H9 (cell line): ENCODE measurements around the gene SLC35B1. TPM values are rescaled to one million over a fixed set of nuclear protein-coding genes. Genes with fewer than 3 reads are reported as not detected.

Experiments used
- DNase-seq: peaks from one replicate; pipeline ENCODE4 v3.0.0-alpha.2; 2017
- H2AFZ ChIP-seq: one replicate; pipeline ENCODE4 v1.6.1; 2013; ENCODE audit warnings: mild to moderate bottlenecking, low read length, control low read depth, moderate library complexity
- H2AK5ac ChIP-seq: 2 replicates; pipeline ENCODE4 v1.6.1; 2013; ENCODE audit warnings: low read length, control low read depth, mixed read lengths; ENCODE audit not compliant: insufficient read length
- H2BK120ac ChIP-seq: one replicate; pipeline ENCODE4 v1.6.1; 2013; ENCODE audit warnings: low read depth, mild to moderate bottlenecking, low read length, control low read depth, inconsistent platforms; ENCODE audit not compliant: poor library complexity, severe bottlenecking
- H2BK12ac ChIP-seq: 2 replicates; pipeline ENCODE4 v1.6.1; 2013; ENCODE audit warnings: low read length, control low read depth, mixed read lengths, low read depth; ENCODE audit not compliant: insufficient read length
- H2BK15ac ChIP-seq: 2 replicates; pipeline ENCODE4 v1.6.1; 2013; ENCODE audit warnings: low read depth, low read length, control low read depth
- H2BK20ac ChIP-seq: one replicate; pipeline ENCODE4 v1.6.1; 2013; ENCODE audit warnings: low read depth, mild to moderate bottlenecking, low read length, control low read depth, inconsistent platforms; ENCODE audit not compliant: poor library complexity, severe bottlenecking
- H2BK5ac ChIP-seq: 2 replicates; pipeline ENCODE4 v1.6.1; 2013; ENCODE audit warnings: low read length, control low read depth, mixed read lengths; ENCODE audit not compliant: insufficient read length
- H3K14ac ChIP-seq: 2 replicates; pipeline ENCODE4 v1.6.1; 2013; ENCODE audit warnings: low read length, control low read depth; ENCODE audit not compliant: insufficient read depth
- H3K18ac ChIP-seq: 2 replicates; pipeline ENCODE4 v1.6.1; 2013; ENCODE audit warnings: low read depth, mild to moderate bottlenecking, mixed read lengths, low read length, control low read depth; ENCODE audit not compliant: insufficient read length
- H3K23ac ChIP-seq: 2 replicates; pipeline ENCODE4 v1.6.1; 2013; ENCODE audit warnings: low read length, control low read depth, mixed read lengths, low read depth; ENCODE audit not compliant: insufficient read length
- H3K23me2 ChIP-seq: 2 replicates; pipeline ENCODE4 v1.6.1; 2013; ENCODE audit warnings: low read depth, mild to moderate bottlenecking, mixed read lengths, low read length, control low read depth; ENCODE audit not compliant: insufficient read length, poor library complexity, severe bottlenecking
- H3K27ac ChIP-seq: 2 replicates; pipeline ENCODE4 v1.5.1; 2013; ENCODE audit warnings: low read length, control low read depth, mixed read lengths, low read depth; ENCODE audit not compliant: insufficient read length
- H3K27me3 ChIP-seq: 2 replicates; pipeline ENCODE4 v1.6.1; 2013; ENCODE audit warnings: low read length, control low read depth, inconsistent platforms; ENCODE audit not compliant: insufficient read depth
- H3K4ac ChIP-seq: 2 replicates; pipeline ENCODE4 v1.6.1; 2013; ENCODE audit warnings: low read depth, mild to moderate bottlenecking, control low read depth, inconsistent platforms, low read length, moderate library complexity
- H3K4me1 ChIP-seq: 2 replicates; pipeline ENCODE4 v1.6.1; 2013; ENCODE audit warnings: low read length, control low read depth, inconsistent platforms; ENCODE audit not compliant: insufficient read depth
- H3K4me2 ChIP-seq: 2 replicates; pipeline ENCODE4 v1.6.1; 2013; ENCODE audit warnings: low read length, control low read depth, mixed read lengths; ENCODE audit not compliant: insufficient read length, insufficient read depth
- H3K56ac ChIP-seq: 2 replicates; pipeline ENCODE4 v1.6.1; 2013; ENCODE audit warnings: low read depth, mild to moderate bottlenecking, mixed read lengths, low read length, control low read depth; ENCODE audit not compliant: insufficient read length
- H3K79me1 ChIP-seq: 2 replicates; pipeline ENCODE4 v1.6.1; 2013; ENCODE audit warnings: low read depth, mild to moderate bottlenecking, moderate library complexity, low read length, control low read depth, inconsistent platforms; ENCODE audit not compliant: insufficient read depth, poor library complexity, severe bottlenecking
- H3K79me2 ChIP-seq: 2 replicates; pipeline ENCODE4 v1.6.1; 2013; ENCODE audit warnings: low read length, control low read depth, inconsistent platforms; ENCODE audit not compliant: insufficient read depth
- H3K9ac ChIP-seq: 2 replicates; pipeline ENCODE4 v1.6.1; 2013; ENCODE audit warnings: low read length, control low read depth, mixed read lengths; ENCODE audit not compliant: insufficient read length; ENCODE audit errors: extremely low read depth
- H3K9me3 ChIP-seq: one replicate; pipeline ENCODE4 v1.6.1; 2013; ENCODE audit warnings: low read depth, low read length, inconsistent platforms; ENCODE audit not compliant: control insufficient read depth
- H3T11ph ChIP-seq: one replicate; pipeline ENCODE4 v1.6.1; 2013; ENCODE audit warnings: mild to moderate bottlenecking, low read length, control low read depth, inconsistent platforms
- H4K20me1 ChIP-seq: one replicate; pipeline ENCODE4 v1.6.1; 2013; ENCODE audit not compliant: control insufficient read depth, insufficient read length, insufficient read depth
- H4K5ac ChIP-seq: 2 replicates; pipeline ENCODE4 v1.6.1; 2013; ENCODE audit warnings: low read depth, mild to moderate bottlenecking, mixed read lengths, low read length, control low read depth; ENCODE audit not compliant: insufficient read length
- H4K8ac ChIP-seq: replicated peaks from 2 replicates; pipeline ENCODE4 v1.6.1; 2013; ENCODE audit warnings: low read length, control low read depth, mixed read lengths, low read depth; ENCODE audit not compliant: insufficient read length
- H4K91ac ChIP-seq: 2 replicates; pipeline ENCODE4 v1.6.1; 2013; ENCODE audit warnings: low read depth, mild to moderate bottlenecking, moderate library complexity, mixed read lengths, low read length, control low read depth; ENCODE audit not compliant: insufficient read length
- H3K27ac Mint-ChIP-seq, 3 experiments: 2 replicates in 2 of 3; 3 replicates in 1 of 3; pipeline ENCODE4 v1.8.0; 2020 to 2021; ENCODE audit warnings: mixed read lengths in 3 of 3, mild to moderate bottlenecking in 1 of 3, moderate library complexity in 1 of 3
- H3K27me3 Mint-ChIP-seq: 2 replicates; pipeline ENCODE4 v1.8.0; 2021; ENCODE audit warnings: low read depth, mild to moderate bottlenecking, moderate library complexity, mixed read lengths
- H3K36me3 Mint-ChIP-seq, 3 experiments: 2 replicates in 2 of 3; 3 replicates in 1 of 3; pipeline ENCODE4 v1.8.0; 2020 to 2021; ENCODE audit warnings: low read depth in 3 of 3, mixed read lengths in 3 of 3; ENCODE audit not compliant: insufficient read depth in 1 of 3
- H3K4me1 Mint-ChIP-seq, 2 experiments: 2 replicates each; pipeline ENCODE4 v1.8.0; 2020; ENCODE audit warnings: mixed read lengths in 2 of 2
- H3K4me3 Mint-ChIP-seq, 2 experiments: 2 replicates in 1 of 2; 3 replicates in 1 of 2; pipeline ENCODE4 v1.8.0; 2020 to 2021; ENCODE audit warnings: mild to moderate bottlenecking in 2 of 2, mixed read lengths in 2 of 2, moderate library complexity in 1 of 2
- H3K9me3 Mint-ChIP-seq, 2 experiments: 2 replicates in 1 of 2; 3 replicates in 1 of 2; pipeline ENCODE4 v1.8.0; 2020; ENCODE audit warnings: mild to moderate bottlenecking in 2 of 2, mixed read lengths in 2 of 2, moderate library complexity in 1 of 2
- CTCF ChIP-seq: fragments of 200-600 bp; sonication (generic); conservative IDR thresholded peaks from 3 replicates; pipeline ENCODE4 v1.8.0; 2021; ENCODE audit warnings: antibody characterized with exemption, mild to moderate bottlenecking
- WGBS: extraction: QIAGEN DNeasy Blood & Tissue Kit; methylation state at CpG from one replicate; pipeline ENCODE4 v1.1.7; 2013; ENCODE audit warnings: missing lambda C conversion rate, low lambda C conversion rate, mixed read lengths; ENCODE audit not compliant: insufficient read length; ENCODE audit errors: extremely low coverage; 5-methylcytosine and 5-hydroxymethylcytosine counted together
- total RNA-seq: library from RNA; stranded (reverse); gene quantifications from 2 replicates; pipeline ENCODE4 v1.2.1, GENCODE V29; 2021

SLC35B1 gene
- total RNA-seq, 1 experiment from 2014 or later: 58.9 TPM

- no peak overlapping the region for H3K56ac ChIP-seq
- H4K91ac ChIP-seq: no peak overlapping the region
- peak; percentile 54 for DNase-seq
- Mint-ChIP-seq H3K36me3 (peaks cover 16 to 59% (median 57%) of the 10 kb centered on the region in 3 experiments; a peak in 6 of 7 replicates), H3K9me3 (no peaks in the 10 kb centered on the region), H3K4me3 (no peak overlapping the region; a peak in 1 of 5 replicates), H3K27me3 (no peaks in the 10 kb centered on the region), H3K27ac (no peak overlapping the region), H3K4me1 (peaks cover 9 to 13% of the 10 kb centered on the region in 2 experiments)
- peaks cover 7% of the 10 kb centered on the region for H3K23me2 ChIP-seq
- no peaks in the 10 kb centered on the region for H3K79me1 ChIP-seq
- no peaks in the 10 kb centered on the region for H3K4me1 ChIP-seq
- no peak overlapping the region for H4K5ac ChIP-seq
- no CpG with 5 or more reads among the region's 6 CpGs for WGBS
- no peak overlapping the region for H2AK5ac ChIP-seq
- no peak overlapping the region for H3K27ac ChIP-seq
- no peaks in the 10 kb centered on the region for H3K27me3 ChIP-seq
- no peak overlapping the region for H4K8ac ChIP-seq
- H3K9me3 ChIP-seq: no peaks in the 10 kb centered on the region
- H2BK12ac ChIP-seq: no peak overlapping the region
- no peak overlapping the region for H3K4me2 ChIP-seq
- H2BK20ac ChIP-seq: no peak overlapping the region
- peaks cover 3% of the 10 kb centered on the region; the same call in 1 of the 2 replicates for H3K79me2 ChIP-seq
- TF ChIP-seq CTCF: peak; percentile 69
- no peak overlapping the region for H2BK5ac ChIP-seq
- H2AFZ ChIP-seq: no peak overlapping the region
- no peak overlapping the region for H3K18ac ChIP-seq
- no peak overlapping the region for H2BK15ac ChIP-seq
- H3K9ac ChIP-seq: no peak overlapping the region
- H3K23ac ChIP-seq: no peak overlapping the region
- no peak overlapping the region for H3K4ac ChIP-seq
- no peak overlapping the region for H3T11ph ChIP-seq
- H4K20me1 ChIP-seq: no peaks in the 10 kb centered on the region
- H2BK120ac ChIP-seq: no peak overlapping the region
- H3K14ac ChIP-seq: no peak overlapping the region
Observed at GRCh38 chr17:49703557-49704277, 4.0 kb downstream of the SLC35B1 start.
